ENCODE data around the gene LBR.

The LBR gene

DNA sequence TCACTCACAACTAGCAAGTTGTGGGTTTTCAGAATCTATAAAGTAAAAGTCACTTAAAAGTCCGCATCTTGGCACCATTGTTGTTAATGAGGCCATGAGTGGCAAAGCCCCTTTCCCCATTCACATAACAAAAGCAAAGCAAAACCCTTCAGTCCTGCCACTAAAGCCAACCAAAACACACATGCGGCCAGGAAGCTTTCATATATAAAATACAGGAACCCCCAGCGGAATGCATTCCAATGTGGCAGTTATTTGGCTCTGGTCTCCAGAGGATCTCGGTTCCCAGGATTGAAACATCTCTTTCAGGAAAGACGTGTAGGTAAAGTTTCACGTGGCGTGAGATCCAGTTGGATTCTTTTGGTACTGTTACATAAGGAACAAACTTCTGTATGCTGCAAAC is 2.5 kb upstream of the LBR start:
- H2BK120ac ChIP-seq (ENCODE audit: insufficient read depth, low read length, poor library complexity) = no peak overlapping the region
- no peak overlapping the region for H3K18ac ChIP-seq (ENCODE audit: low read length)
- no peak overlapping the region for H3K4me3 ChIP-seq (ENCODE audit: low read depth, low read length)
- no peak overlapping the region for H3K27ac ChIP-seq (ENCODE audit: low read depth, low read length)
- H3K4me2 ChIP-seq (ENCODE audit: low read length) = no peak overlapping the region
- H3K14ac ChIP-seq (ENCODE audit: low read length) = no peak overlapping the region
- no CpG with 5 or more reads among the region's 7 CpGs for WGBS (ENCODE audit: extremely low coverage, insufficient coverage, insufficient read length)
- H4K91ac ChIP-seq (ENCODE audit: low read depth, low read length) = no peak overlapping the region
- H4K12ac ChIP-seq (ENCODE audit: low read depth, low read length) = no peak overlapping the region
- H2AK5ac ChIP-seq (ENCODE audit: low read length) = no peak overlapping the region
- H3K23ac ChIP-seq (ENCODE audit: low read length) = no peak overlapping the region
- H3K27me3 ChIP-seq (ENCODE audit: insufficient read depth, low read length) = no peaks in the 10 kb centered on the region
- H3K9ac ChIP-seq (ENCODE audit: low read length) = no peak overlapping the region
- peaks cover 16% of the 10 kb centered on the region for H3K79me1 ChIP-seq (ENCODE audit: low read length)
- H2AFZ ChIP-seq (ENCODE audit: insufficient read depth, low read length, poor library complexity) = no peak overlapping the region
- peaks cover 9% of the 10 kb centered on the region for H3K9me3 ChIP-seq (ENCODE audit: insufficient read depth, low read depth, low read length)
- H4K8ac ChIP-seq (ENCODE audit: low read depth, low read length) = no peak overlapping the region
- H3K4me1 ChIP-seq (ENCODE audit: control insufficient read depth in 1 of 2, insufficient read depth in 2 of 2, low read length in 2 of 2) = peaks cover 11 to 12% of the 10 kb centered on the region in 2 experiments
- no peak overlapping the region for H2BK12ac ChIP-seq (ENCODE audit: low read length)
- peaks cover 14% of the 10 kb centered on the region for H3K79me2 ChIP-seq (ENCODE audit: control insufficient read depth, insufficient read depth, low read length, poor library complexity)
- H3K36me3 ChIP-seq (ENCODE audit: control insufficient read depth in 1 of 2, insufficient read depth in 2 of 2, low read length in 2 of 2) = no peaks in the 10 kb centered on the region
- DNase-seq = no peak
- no peak overlapping the region for H3K4ac ChIP-seq (ENCODE audit: low read depth, low read length)
- no peak overlapping the region for H2BK5ac ChIP-seq (ENCODE audit: low read depth, low read length, poor library complexity)

DNA sequence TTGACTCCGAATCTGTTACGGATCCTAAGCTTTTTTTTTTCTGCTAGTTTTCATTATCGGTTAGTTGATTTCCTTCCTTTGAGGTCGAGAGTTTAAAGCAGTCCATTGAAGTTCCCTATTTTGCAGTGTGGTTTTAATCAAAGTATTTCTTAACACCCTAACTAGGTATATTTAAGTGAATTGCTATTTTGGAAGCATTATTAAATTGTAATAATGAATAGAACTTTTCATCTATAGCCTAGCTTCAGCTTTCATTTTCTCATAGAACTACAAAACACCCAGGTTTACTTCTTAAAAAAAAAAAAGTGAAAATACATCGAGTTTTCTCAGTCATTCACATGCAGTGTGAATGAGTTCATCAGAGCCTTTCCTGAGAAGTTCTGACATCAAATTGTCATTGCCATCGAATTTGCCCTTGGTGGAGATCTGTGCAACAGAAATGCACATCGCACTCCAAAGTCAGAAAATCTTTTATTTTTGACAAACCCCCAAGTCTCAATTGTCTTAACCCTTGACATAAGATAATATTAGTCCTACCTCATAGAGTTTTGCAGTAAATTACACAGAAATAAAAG is 1.1 kb upstream of the LBR start:
- no peak overlapping the region for H4K12ac ChIP-seq (ENCODE audit: low read depth, low read length)
- peaks cover 18 to 20% of the 10 kb centered on the region in 2 experiments for H3K4me1 ChIP-seq (ENCODE audit: control insufficient read depth in 1 of 2, insufficient read depth in 2 of 2, low read length in 2 of 2)
- H2BK5ac ChIP-seq (ENCODE audit: low read depth, low read length, poor library complexity) = no peak overlapping the region
- WGBS (ENCODE audit: extremely low coverage, insufficient coverage, insufficient read length) = no CpG with 5 or more reads among the region's 7 CpGs
- H3K4me3 ChIP-seq (ENCODE audit: low read depth, low read length) = no peak overlapping the region
- no peak overlapping the region for H3K4ac ChIP-seq (ENCODE audit: low read depth, low read length)
- H3K9ac ChIP-seq (ENCODE audit: low read length) = no peak overlapping the region
- no peak overlapping the region for H2BK12ac ChIP-seq (ENCODE audit: low read length)
- no peak overlapping the region for H2AK5ac ChIP-seq (ENCODE audit: low read length)
- H3K79me1 ChIP-seq (ENCODE audit: low read length) = peaks cover 16% of the 10 kb centered on the region
- H3K79me2 ChIP-seq (ENCODE audit: control insufficient read depth, insufficient read depth, low read length, poor library complexity) = peaks cover 19% of the 10 kb centered on the region
- H2BK120ac ChIP-seq (ENCODE audit: insufficient read depth, low read length, poor library complexity) = no peak overlapping the region
- H4K8ac ChIP-seq (ENCODE audit: low read depth, low read length) = peak overlapping the region; percentile 94
- no peak overlapping the region for H2AFZ ChIP-seq (ENCODE audit: insufficient read depth, low read length, poor library complexity)
- no peaks in the 10 kb centered on the region for H3K27me3 ChIP-seq (ENCODE audit: insufficient read depth, low read length)
- no peaks in the 10 kb centered on the region for H3K36me3 ChIP-seq (ENCODE audit: control insufficient read depth in 1 of 2, insufficient read depth in 2 of 2, low read length in 2 of 2)
- DNase-seq = peak in 1 of 2 donors; percentile 14
- no peak overlapping the region for H4K91ac ChIP-seq (ENCODE audit: low read depth, low read length)
- no peak overlapping the region for H3K23ac ChIP-seq (ENCODE audit: low read length)
- H3K18ac ChIP-seq (ENCODE audit: low read length) = no peak overlapping the region
- H3K4me2 ChIP-seq (ENCODE audit: low read length) = peak overlapping the region; percentile 95
- peaks cover 8% of the 10 kb centered on the region for H3K9me3 ChIP-seq (ENCODE audit: insufficient read depth, low read depth, low read length)
- H3K27ac ChIP-seq (ENCODE audit: low read depth, low read length) = peak overlapping the region; percentile 73
- no peak overlapping the region for H3K14ac ChIP-seq (ENCODE audit: low read length)

DNA sequence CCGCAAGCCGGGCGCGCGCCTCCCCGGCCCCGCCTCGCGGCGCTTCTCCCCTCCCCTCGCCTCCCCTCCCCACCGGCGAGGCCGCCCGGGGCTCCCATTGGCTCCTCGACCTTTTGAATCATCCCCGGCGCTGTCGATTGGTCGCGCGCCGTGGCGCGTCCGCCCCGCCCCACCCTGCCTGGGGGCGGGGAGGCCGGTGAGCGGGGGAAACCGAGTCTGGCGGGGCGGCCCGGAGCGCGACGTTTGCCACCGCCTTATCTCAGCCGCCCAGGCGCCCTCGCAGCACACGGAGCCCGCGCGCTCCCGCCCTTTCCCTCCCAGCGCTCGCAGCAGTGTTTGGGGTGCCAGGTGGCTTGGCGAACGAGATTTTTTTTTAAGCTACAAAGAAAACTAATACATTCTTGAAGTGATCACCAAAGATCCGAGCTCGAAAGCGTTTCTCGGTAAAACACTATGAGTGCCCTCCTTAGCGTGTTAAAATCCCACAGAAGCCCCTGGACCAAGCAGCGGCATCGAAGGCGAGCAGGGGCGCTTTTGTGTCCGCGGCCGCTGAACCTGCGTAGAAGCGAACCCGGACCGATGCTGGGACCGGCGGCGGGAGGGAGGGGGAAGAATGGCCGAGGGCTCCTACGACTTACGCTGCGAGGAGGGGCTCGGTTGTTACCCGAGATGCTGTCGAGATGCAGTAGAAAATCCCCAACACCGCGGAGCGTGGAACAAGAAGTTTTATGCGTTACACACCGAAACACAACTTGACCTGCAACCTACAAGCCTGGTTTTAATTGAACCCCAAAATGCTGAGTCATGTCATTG is 436 bp upstream of the LBR start:
- Histone ChIP-seq H2BK120ac (ENCODE audit: insufficient read depth, low read length, poor library complexity) (peak overlapping the region; percentile 87), H2AK5ac (ENCODE audit: low read length) (peak overlapping the region; percentile 67), H4K12ac (ENCODE audit: low read depth, low read length) (peak overlapping the region; percentile 91), H3K4me3 (ENCODE audit: low read depth, low read length) (peak overlapping the region; percentile 86), H3K4me2 (ENCODE audit: low read length) (peak overlapping the region; percentile 95), H3K4ac (ENCODE audit: low read depth, low read length) (peak overlapping the region; percentile 65), H3K14ac (ENCODE audit: low read length) (peak overlapping the region; percentile 80), H3K27me3 (ENCODE audit: insufficient read depth, low read length) (no peaks in the 10 kb centered on the region), H3K36me3 (ENCODE audit: control insufficient read depth in 1 of 2, insufficient read depth in 2 of 2, low read length in 2 of 2) (peaks cover 0 to 4% of the 10 kb centered on the region in 2 experiments), H3K27ac (ENCODE audit: low read depth, low read length) (peak overlapping the region; percentile 73), H3K79me1 (ENCODE audit: low read length) (peaks cover 16% of the 10 kb centered on the region), H3K4me1 (ENCODE audit: control insufficient read depth in 1 of 2, insufficient read depth in 2 of 2, low read length in 2 of 2) (peaks cover 18 to 23% of the 10 kb centered on the region in 2 experiments), H3K79me2 (ENCODE audit: control insufficient read depth, insufficient read depth, low read length, poor library complexity) (peaks cover 21% of the 10 kb centered on the region), H3K9me3 (ENCODE audit: insufficient read depth, low read depth, low read length) (peaks cover 8% of the 10 kb centered on the region), H4K8ac (ENCODE audit: low read depth, low read length) (peak overlapping the region; percentile 94), H3K23ac (ENCODE audit: low read length) (no peak overlapping the region), H4K91ac (ENCODE audit: low read depth, low read length) (peak overlapping the region; percentile 97), H2BK12ac (ENCODE audit: low read length) (peak overlapping the region; percentile 56), H3K18ac (ENCODE audit: low read length) (peak overlapping the region; percentile 71), H2AFZ (ENCODE audit: insufficient read depth, low read length, poor library complexity) (peak overlapping the region; percentile 88), H2BK5ac (ENCODE audit: low read depth, low read length, poor library complexity) (peak overlapping the region; percentile 87), H3K9ac (ENCODE audit: low read length) (peak overlapping the region; percentile 90)
- peak; percentile 68 to 82 for DNase-seq
- no CpG with 5 or more reads among the region's 81 CpGs for WGBS (ENCODE audit: extremely low coverage, insufficient coverage, insufficient read length)

DNA sequence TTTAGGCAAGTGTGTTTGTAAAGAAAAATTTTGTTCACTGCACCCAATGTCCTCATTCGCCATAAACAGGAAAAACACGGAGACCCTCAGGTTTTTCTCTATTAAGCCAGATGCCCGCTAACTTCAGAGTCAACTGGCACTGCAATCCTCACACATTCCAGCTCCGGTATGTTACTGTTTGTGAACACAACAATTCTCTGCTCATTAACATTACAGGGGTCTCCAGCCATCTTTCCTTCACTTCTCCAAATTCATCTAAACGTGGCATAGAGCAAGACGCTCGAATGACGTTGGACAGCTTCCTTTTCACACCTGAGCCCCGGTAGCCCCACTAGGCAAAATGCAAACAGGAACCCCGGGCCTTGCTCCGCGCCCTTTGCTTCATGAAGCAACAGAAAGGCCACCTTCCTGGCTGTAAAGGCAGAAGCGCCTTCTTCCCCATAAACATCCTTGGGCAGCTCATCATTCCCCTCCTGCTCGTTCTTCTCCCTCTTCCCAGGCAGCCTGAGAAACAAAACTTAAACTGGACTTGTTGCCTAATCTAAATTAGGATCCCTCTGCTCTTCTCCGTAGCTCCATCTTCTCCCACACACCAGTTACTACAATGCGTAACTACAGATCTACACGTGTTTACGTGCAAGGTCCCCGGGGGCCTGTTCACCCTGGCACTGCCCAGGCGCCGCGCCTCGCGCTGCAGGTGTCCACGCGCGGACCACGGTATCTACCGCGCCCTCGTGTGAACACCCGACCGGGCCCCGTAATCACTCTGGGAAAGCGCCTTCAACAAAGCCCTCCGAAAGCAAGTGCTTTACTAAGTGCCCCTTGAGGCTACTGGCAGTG is 1.2 kb downstream of the LBR start:
- Histone ChIP-seq H2BK5ac (ENCODE audit: low read depth, low read length, poor library complexity) (no peak overlapping the region), H3K9ac (ENCODE audit: low read length) (peak overlapping the region; percentile 64), H3K9me3 (ENCODE audit: insufficient read depth, low read depth, low read length) (peaks cover 8% of the 10 kb centered on the region), H4K12ac (ENCODE audit: low read depth, low read length) (no peak overlapping the region), H3K4me2 (ENCODE audit: low read length) (peak overlapping the region; percentile 73), H2AK5ac (ENCODE audit: low read length) (peak overlapping the region; percentile 44), H3K27me3 (ENCODE audit: insufficient read depth, low read length) (no peaks in the 10 kb centered on the region), H3K18ac (ENCODE audit: low read length) (peak overlapping the region; percentile 44), H3K14ac (ENCODE audit: low read length) (peak overlapping the region; percentile 87), H3K36me3 (ENCODE audit: control insufficient read depth in 1 of 2, insufficient read depth in 2 of 2, low read length in 2 of 2) (peaks cover 2 to 7% of the 10 kb centered on the region in 2 experiments), H3K4me1 (ENCODE audit: control insufficient read depth in 1 of 2, insufficient read depth in 2 of 2, low read length in 2 of 2) (peaks cover 18 to 23% of the 10 kb centered on the region in 2 experiments), H2AFZ (ENCODE audit: insufficient read depth, low read length, poor library complexity) (no peak overlapping the region), H4K91ac (ENCODE audit: low read depth, low read length) (no peak overlapping the region), H4K8ac (ENCODE audit: low read depth, low read length) (peak overlapping the region; percentile 9), H3K79me1 (ENCODE audit: low read length) (peaks cover 16% of the 10 kb centered on the region), H3K23ac (ENCODE audit: low read length) (no peak overlapping the region), H3K27ac (ENCODE audit: low read depth, low read length) (no peak overlapping the region), H3K79me2 (ENCODE audit: control insufficient read depth, insufficient read depth, low read length, poor library complexity) (peaks cover 24% of the 10 kb centered on the region), H3K4ac (ENCODE audit: low read depth, low read length) (peak overlapping the region; percentile 90), H3K4me3 (ENCODE audit: low read depth, low read length) (peak overlapping the region; percentile 86), H2BK12ac (ENCODE audit: low read length) (no peak overlapping the region), H2BK120ac (ENCODE audit: insufficient read depth, low read length, poor library complexity) (no peak overlapping the region)
- WGBS (ENCODE audit: extremely low coverage, insufficient coverage, insufficient read length) = no CpG with 5 or more reads among the region's 36 CpGs
- no peak for DNase-seq

All from trophoblast cell (in vitro differentiated cells and primary cell).